Hematopoietic multipotent progenitor cell treated with erythropoietin and hydrocortisone succinate and interleukin-3 and kit ligand, for 6 days (in vitro differentiated cells): Measurements from ENCODE around the gene IVL.

ENCODE experiments used
- DNase-seq: peaks from one replicate; pipeline ENCODE4 v3.0.0-alpha.2; 2015

The IVL gene

GRCh38 chr1:152907686-152908601 lies at the start of gene IVL:
TSS of gene IVL (plus strand) at chr1:152908546. CDS start at chr1:152909798, 1,252 bp downstream.
- DNase-seq, result no peak

- no peak for DNase-seq
Measured at GRCh38 chr1:152859696-152860095, 48.6 kb upstream of the IVL start, which contains the start of gene LCE7A. TSS of gene LCE7A (plus strand) at chr1:152859996. CDS start at chr1:152860698, 702 bp downstream.

GRCh38 chr1:152860129-152860528 lies 48.2 kb upstream of the IVL start:
- DNase-seq, result no peak

GRCh38 chr1:152861374-152861773 lies 47.0 kb upstream of the IVL start:
- DNase-seq, result no peak

- no peak for DNase-seq
Measured at GRCh38 chr1:152864443-152864842, 43.9 kb upstream of the IVL start.

GRCh38 chr1:152866321-152866720 lies 42.0 kb upstream of the IVL start:
- DNase-seq, result no peak

- peak; percentile 85 for DNase-seq
Measured at GRCh38 chr1:152869808-152870419, 38.4 kb upstream of the IVL start.

- DNase-seq, result peak; percentile 47
Measured at GRCh38 chr1:152870831-152871730, 37.3 kb upstream of the IVL start.

GRCh38 chr1:152871731-152872126 lies 36.6 kb upstream of the IVL start:
- DNase-seq, result no peak

- DNase-seq, result no peak
Measured at GRCh38 chr1:152873495-152873894, 34.9 kb upstream of the IVL start.

- no peak for DNase-seq
Measured at GRCh38 chr1:152876827-152877226, 31.5 kb upstream of the IVL start.

- peak; percentile 47 for DNase-seq
Measured at GRCh38 chr1:152878042-152878441, 30.3 kb upstream of the IVL start, which contains the start of gene SMCP. TSS of gene SMCP (plus strand) at chr1:152878322. CDS start at chr1:152884423, 6,101 bp downstream.

- no peak for DNase-seq
Measured at GRCh38 chr1:152879559-152880198, 28.7 kb upstream of the IVL start.

- no peak for DNase-seq
Measured at GRCh38 chr1:152880316-152880715, 28.0 kb upstream of the IVL start.

- no peak for DNase-seq
Measured at GRCh38 chr1:152880907-152881306, 27.4 kb upstream of the IVL start.

- no peak for DNase-seq
Measured at GRCh38 chr1:152884085-152884484, 24.3 kb upstream of the IVL start.

- DNase-seq, result no peak
Measured at GRCh38 chr1:152884506-152884905, 23.8 kb upstream of the IVL start.

GRCh38 chr1:152884966-152885624 lies 23.3 kb upstream of the IVL start:
- DNase-seq, result no peak

GRCh38 chr1:152886085-152886484 lies 22.3 kb upstream of the IVL start:
- no peak for DNase-seq

- DNase-seq, result no peak
Measured at GRCh38 chr1:152886758-152887409, 21.5 kb upstream of the IVL start.

- no peak for DNase-seq
Measured at GRCh38 chr1:152888126-152888525, 20.2 kb upstream of the IVL start.
